GM18505 (cell line): ENCODE data around the gene ACBD3.

Source experiments
- ATAC-seq: cut with Tn5 transposase; IDR thresholded peaks from one replicate; pipeline ENCODE4 v1.9.1; 2021; ENCODE audit not compliant: unreplicated experiment
- POLR2A ChIP-seq: IDR thresholded peaks from 4 replicates; pipeline ENCODE4 v1.6.1; 2011; ENCODE audit warnings: borderline replicate concordance; ENCODE audit not compliant: insufficient read depth, insufficient read length; ENCODE audit errors: extremely low read depth

The ACBD3 gene

GRCh38 chr1:226108935-226109828, 77.4 kb downstream of the ACBD3 start:
- ATAC-seq, result no peak
- no peak for TF ChIP-seq POLR2A

DNA sequence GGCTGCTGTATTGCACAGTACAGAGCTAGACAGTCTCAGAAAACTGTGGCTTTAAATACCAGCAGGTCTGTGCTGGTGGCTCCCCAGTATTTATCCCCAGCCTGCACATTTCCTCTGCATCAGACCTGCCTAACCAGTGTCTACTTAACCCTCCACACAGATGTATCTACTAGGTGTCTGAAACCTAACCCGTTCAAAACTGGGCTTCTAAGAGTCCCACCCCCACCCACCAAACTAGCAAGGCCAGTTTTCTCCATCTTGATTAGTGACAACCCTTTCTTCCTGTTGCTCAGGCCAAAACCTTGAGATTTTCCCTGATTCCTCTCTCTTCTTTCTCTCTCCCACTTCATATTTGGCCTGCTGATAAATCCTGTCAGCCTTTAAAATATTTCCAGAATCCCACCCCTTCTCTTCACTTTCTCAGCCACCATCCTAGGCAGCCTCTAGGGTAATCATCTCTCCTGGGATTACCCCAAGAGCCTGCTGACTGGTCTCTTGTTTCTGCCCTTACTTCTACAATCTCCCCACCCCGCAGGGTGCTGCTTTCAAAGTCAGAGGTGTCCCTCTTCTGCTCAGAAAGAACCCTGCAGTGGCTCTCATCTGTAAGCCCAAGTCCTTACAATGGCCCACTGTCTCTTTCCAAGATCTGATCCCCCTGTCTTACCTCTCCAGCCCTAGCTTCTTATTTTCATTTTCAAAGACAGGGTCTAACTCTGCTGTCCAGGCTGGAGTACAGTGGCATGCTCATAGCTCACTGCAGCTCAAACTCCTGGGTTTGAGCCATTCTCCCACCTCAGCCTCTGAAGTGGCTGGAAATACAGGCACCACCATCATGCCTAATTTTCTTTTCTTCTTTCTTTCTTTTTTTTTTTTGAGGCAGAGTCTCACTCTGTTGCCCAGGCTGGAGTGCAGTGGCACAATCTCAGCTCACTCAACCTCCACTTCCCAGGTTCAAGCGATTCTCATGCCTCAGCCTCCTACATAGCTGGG, 78.8 kb downstream of the ACBD3 start:
- no peak for ATAC-seq
- no peak for TF ChIP-seq POLR2A

GRCh38 chr1:226104671-226105121, 81.8 kb downstream of the ACBD3 start:
- TF ChIP-seq POLR2A, result no peak
- no peak for ATAC-seq

DNA sequence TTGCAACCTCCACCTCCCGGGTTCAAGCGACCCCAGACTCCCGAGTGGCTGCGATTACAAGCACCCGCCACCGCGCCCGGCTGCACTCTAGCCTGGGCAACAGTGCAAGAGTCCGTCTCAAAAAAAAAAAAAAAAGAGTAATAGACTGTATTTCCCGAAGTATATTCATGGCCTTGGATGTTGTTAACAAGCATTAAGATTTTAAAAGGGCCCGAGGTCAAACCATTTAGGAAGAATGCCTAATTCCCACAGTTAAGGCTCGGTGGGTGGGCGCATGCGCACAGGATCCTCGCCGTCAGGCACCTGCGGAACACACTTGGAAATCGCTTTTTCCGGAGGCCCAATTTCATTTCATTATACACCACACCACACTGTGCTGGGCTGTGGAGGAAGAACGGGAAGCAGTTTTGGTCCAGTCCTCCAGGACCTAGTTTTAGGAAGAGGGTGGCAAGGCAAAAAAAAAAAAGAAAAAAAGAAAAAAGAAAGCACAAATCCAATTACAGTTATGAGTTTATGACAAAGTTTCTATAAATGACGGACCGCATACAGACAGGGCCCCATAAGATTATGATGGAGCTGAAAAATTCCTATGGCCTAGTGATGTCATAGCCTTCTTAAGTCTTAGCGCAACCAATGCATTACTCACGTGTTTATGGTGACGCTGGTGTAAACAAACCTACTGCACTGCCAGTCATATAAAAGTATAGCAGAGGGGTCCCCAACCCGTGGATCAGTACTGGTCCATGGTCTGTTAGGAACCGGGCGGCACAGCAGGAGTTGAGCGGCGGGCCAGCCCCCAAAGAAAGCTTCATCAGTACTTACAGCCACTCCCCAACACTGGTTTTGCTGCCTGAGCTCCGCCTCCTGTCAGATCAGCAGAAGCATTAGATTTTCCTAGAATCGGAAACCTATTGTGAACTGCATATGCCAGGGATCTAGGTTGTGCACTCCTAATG, 85.8 kb downstream of the ACBD3 start:
- TF ChIP-seq POLR2A, result no peak
- ATAC-seq, result no peak

DNA sequence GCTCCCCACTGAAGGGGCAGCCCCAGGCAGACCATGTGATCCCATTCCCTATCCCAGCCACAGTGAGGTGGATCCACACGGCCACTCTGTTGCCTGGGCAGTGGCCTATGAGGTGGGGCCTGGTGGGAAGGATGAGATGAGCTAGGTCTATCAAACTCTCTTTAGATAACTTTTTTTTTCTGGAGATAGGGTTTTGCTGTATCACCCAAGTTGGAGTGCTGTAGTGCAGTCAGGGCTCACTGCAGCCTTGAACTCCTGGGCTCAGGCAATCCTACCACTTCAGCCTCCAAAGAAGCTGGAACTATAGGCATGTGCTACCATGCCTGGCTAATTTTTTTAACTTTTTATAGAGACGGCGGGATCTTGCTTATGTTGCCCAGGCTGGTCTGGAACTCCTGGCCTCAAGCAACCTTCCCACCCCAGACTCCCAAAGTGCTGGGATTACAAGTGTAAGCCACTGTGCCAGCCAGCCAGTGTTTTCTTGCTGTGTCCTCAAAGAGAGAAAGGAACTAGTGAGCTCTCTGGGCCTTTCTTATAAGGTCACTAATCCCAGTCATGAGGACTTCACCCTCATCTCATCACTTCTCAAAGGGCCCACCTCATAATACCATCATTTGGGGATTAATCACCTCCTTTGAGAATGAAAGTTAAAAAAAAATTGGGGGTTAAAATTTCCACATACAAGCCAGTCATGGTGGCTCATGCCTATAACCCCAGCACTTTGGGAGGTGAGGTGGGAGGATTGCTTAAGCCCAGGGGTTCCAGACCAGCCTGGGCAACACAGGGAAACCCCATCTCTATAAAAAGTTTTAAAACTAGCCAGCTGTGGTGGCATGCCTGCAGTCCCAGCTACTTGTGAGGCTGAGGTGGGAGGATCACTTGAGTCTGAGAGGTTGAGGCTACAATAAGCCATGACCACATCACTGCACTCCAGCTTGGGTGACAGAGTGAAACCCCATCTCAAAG, 87.4 kb downstream of the ACBD3 start:
- TF ChIP-seq POLR2A, result no peak
- ATAC-seq, result no peak

GRCh38 chr1:226097866-226098625, 88.5 kb downstream of the ACBD3 start:
- no peak for TF ChIP-seq POLR2A

DNA sequence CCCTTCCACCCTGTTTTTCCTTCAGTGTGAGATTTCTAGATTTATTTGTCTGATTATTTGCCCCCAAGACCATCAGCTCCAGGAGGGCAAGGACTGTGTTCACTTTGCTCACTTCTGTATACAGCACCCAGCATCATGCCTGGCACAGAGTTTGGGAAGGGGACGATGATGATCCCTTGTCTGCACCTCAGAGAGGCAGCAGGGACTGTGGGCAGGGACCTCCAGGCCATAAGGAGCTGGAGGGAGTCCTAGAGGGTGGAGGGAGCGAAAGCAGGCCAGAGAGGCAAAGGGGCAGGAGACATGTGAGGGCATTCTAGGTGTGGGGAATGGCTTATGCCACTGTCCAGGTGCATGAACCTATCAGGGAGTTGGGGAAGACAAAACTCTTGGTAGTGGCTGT, 91.3 kb downstream of the ACBD3 start:
- no peak for TF ChIP-seq POLR2A
- ATAC-seq, result no peak

More at GRCh38 chr1:226097866-226098625, 88.5 kb downstream of the ACBD3 start:
- ATAC-seq, result no peak
